ENCODE data around the gene DPP7.

Gene DPP7

DNA sequence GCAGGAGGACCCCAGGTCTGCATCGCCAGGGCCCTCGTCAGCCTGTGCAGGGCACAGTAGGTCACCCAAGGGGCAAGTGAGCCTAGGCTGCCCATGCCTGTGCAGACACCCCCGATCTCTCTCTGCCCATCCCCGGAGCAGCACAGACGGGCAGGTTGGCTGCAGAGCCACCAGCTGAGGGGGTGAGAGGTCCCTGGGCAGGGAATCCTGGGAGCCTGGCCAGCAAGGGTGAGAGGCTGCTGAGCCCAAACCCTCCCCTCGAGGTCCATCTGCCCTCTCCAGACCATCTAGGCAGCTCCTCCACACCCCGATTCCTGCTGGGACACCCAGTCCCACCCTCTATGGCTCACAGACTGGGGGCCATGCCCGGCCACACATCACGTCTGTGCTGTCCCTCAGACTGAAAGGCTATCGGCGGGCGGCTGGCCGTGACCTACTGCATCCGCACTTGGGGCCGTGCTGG is 2.8 kb upstream of the DPP7 start:
- CTCF ChIA-PET, result interaction anchor here (0.9 to 10.2 kb wide), 7 partner anchors 9 to 120 kb away, joined by 3 to 69 read pairs (median 5); partner anchors contain the start of genes CYSRT1 and RNF224
- no peaks in the 10 kb centered on the region for H3K9me3 ChIP-seq (ENCODE audit: control insufficient read depth, insufficient read depth, low read depth, low read length)
- H3K4me1 ChIP-seq (ENCODE audit: control insufficient read depth, insufficient read depth, low read length), result no peaks in the 10 kb centered on the region

DNA sequence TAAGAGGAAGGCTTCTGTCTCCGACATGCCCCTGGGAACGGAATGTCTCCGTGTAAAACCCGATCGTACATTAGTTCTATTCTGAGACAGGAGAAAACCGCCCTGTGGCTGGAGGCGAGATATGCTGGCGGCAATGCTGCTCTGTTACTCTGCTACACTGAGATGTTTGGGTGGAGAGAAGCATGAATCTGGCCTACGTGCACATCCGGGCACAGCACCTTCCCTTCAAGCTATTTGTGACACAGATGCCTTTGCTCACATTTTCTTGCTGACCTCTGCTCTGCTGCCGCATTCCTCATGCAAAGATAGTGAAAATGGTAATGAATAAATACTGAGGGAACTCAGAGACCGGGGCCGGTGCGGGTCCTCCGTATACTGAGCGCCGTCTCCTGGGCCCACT is 2.2 kb upstream of the DPP7 start:
- TF ChIP-seq GLIS1 (tag by site-specific recombination; IDR thresholded peaks at IDR 0.05), result no peak
- TF ChIP-seq KLF9 (tag by site-specific recombination; IDR thresholded peaks at IDR 0.05; ENCODE audit: low read depth), result no peak
- TF ChIP-seq, protein P1, sequence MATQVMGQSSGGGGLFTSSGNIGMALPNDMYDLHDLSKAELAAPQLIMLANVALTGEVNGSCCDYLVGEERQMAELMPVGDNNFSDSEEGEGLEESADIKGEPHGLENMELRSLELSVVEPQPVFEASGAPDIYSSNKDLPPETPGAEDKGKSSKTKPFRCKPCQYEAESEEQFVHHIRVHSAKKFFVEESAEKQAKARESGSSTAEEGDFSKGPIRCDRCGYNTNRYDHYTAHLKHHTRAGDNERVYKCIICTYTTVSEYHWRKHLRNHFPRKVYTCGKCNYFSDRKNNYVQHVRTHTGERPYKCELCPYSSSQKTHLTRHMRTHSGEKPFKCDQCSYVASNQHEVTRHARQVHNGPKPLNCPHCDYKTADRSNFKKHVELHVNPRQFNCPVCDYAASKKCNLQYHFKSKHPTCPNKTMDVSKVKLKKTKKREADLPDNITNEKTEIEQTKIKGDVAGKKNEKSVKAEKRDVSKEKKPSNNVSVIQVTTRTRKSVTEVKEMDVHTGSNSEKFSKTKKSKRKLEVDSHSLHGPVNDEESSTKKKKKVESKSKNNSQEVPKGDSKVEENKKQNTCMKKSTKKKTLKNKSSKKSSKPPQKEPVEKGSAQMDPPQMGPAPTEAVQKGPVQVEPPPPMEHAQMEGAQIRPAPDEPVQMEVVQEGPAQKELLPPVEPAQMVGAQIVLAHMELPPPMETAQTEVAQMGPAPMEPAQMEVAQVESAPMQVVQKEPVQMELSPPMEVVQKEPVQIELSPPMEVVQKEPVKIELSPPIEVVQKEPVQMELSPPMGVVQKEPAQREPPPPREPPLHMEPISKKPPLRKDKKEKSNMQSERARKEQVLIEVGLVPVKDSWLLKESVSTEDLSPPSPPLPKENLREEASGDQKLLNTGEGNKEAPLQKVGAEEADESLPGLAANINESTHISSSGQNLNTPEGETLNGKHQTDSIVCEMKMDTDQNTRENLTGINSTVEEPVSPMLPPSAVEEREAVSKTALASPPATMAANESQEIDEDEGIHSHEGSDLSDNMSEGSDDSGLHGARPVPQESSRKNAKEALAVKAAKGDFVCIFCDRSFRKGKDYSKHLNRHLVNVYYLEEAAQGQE (tag by site-specific recombination; IDR thresholded peaks at IDR 0.05), result no peak
- ChIA-PET POLR2A (interaction anchor here (0.6 to 2.0 kb wide), 2 partner anchors 30 to 223 kb away, joined by 3 to 6 read pairs; partner anchors contain the start of gene MAN1B1), CTCF (interaction anchor here (0.9 to 10.2 kb wide), 4 partner anchors 8 to 120 kb away, joined by 3 to 69 read pairs (median 4); partner anchors contain the start of genes CYSRT1 and RNF224)
- H3K4me3 ChIP-seq (ENCODE audit: low read depth, low read length), result no peak overlapping the region
- no peaks in the 10 kb centered on the region for H3K4me1 ChIP-seq (ENCODE audit: control insufficient read depth, insufficient read depth, low read length)
- no peaks in the 10 kb centered on the region; a peak in 1 of 3 replicates for H3K36me3 ChIP-seq (ENCODE audit: control insufficient read depth in 2 of 2, insufficient read depth in 1 of 2, low read length in 2 of 2)
- no peaks in the 10 kb centered on the region for H3K9me3 ChIP-seq (ENCODE audit: control insufficient read depth, insufficient read depth, low read depth, low read length)
- no peak overlapping the region for H3K27ac ChIP-seq (ENCODE audit: extremely low read depth, low read depth, low read length)

More for the DNA sequence above, 2.8 kb upstream of the DPP7 start:
- POLR2A ChIA-PET, result interaction anchor here (0.6 to 2.0 kb wide), 4 partner anchors 31 to 223 kb away, joined by 3 to 7 read pairs (median 4); partner anchors contain the start of genes MAN1B1 and TPRN
- TF ChIP-seq, protein P2, sequence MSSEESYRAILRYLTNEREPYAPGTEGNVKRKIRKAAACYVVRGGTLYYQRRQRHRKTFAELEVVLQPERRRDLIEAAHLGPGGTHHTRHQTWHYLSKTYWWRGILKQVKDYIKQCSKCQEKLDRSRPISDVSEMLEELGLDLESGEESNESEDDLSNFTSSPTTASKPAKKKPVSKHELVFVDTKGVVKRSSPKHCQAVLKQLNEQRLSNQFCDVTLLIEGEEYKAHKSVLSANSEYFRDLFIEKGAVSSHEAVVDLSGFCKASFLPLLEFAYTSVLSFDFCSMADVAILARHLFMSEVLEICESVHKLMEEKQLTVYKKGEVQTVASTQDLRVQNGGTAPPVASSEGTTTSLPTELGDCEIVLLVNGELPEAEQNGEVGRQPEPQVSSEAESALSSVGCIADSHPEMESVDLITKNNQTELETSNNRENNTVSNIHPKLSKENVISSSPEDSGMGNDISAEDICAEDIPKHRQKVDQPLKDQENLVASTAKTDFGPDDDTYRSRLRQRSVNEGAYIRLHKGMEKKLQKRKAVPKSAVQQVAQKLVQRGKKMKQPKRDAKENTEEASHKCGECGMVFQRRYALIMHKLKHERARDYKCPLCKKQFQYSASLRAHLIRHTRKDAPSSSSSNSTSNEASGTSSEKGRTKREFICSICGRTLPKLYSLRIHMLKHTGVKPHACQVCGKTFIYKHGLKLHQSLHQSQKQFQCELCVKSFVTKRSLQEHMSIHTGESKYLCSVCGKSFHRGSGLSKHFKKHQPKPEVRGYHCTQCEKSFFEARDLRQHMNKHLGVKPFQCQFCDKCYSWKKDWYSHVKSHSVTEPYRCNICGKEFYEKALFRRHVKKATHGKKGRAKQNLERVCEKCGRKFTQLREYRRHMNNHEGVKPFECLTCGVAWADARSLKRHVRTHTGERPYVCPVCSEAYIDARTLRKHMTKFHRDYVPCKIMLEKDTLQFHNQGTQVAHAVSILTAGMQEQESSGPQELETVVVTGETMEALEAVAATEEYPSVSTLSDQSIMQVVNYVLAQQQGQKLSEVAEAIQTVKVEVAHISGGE (tag by site-specific recombination; conservative IDR thresholded peaks at IDR 0.05; ENCODE audit: low read depth), result no peak
- TF ChIP-seq ZNF350 (tag by site-specific recombination; IDR thresholded peaks at IDR 0.05), result no peak
- no peak for TF ChIP-seq SP2 (tag by site-specific recombination; IDR thresholded peaks at IDR 0.05)
- no peak for TF ChIP-seq ZNF510 (tag by site-specific recombination; IDR thresholded peaks at IDR 0.05; ENCODE audit: insufficient replicate concordance)
- no peak for TF ChIP-seq MZF1 (tag by site-specific recombination; IDR thresholded peaks at IDR 0.05; ENCODE audit: borderline replicate concordance)
- TF ChIP-seq ZNF140 (tag by site-specific recombination; IDR thresholded peaks at IDR 0.05), result no peak
- TF ChIP-seq, protein P3, sequence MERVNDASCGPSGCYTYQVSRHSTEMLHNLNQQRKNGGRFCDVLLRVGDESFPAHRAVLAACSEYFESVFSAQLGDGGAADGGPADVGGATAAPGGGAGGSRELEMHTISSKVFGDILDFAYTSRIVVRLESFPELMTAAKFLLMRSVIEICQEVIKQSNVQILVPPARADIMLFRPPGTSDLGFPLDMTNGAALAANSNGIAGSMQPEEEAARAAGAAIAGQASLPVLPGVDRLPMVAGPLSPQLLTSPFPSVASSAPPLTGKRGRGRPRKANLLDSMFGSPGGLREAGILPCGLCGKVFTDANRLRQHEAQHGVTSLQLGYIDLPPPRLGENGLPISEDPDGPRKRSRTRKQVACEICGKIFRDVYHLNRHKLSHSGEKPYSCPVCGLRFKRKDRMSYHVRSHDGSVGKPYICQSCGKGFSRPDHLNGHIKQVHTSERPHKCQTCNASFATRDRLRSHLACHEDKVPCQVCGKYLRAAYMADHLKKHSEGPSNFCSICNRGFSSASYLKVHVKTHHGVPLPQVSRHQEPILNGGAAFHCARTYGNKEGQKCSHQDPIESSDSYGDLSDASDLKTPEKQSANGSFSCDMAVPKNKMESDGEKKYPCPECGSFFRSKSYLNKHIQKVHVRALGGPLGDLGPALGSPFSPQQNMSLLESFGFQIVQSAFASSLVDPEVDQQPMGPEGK (tag by site-specific recombination; IDR thresholded peaks at IDR 0.05), result no peak
- H3K4me3 ChIP-seq (ENCODE audit: low read depth, low read length), result no peak overlapping the region
- no peaks in the 10 kb centered on the region; a peak in 1 of 3 replicates for H3K36me3 ChIP-seq (ENCODE audit: control insufficient read depth in 2 of 2, insufficient read depth in 1 of 2, low read length in 2 of 2)
- no peak overlapping the region for H3K27ac ChIP-seq (ENCODE audit: extremely low read depth, low read depth, low read length)

DNA sequence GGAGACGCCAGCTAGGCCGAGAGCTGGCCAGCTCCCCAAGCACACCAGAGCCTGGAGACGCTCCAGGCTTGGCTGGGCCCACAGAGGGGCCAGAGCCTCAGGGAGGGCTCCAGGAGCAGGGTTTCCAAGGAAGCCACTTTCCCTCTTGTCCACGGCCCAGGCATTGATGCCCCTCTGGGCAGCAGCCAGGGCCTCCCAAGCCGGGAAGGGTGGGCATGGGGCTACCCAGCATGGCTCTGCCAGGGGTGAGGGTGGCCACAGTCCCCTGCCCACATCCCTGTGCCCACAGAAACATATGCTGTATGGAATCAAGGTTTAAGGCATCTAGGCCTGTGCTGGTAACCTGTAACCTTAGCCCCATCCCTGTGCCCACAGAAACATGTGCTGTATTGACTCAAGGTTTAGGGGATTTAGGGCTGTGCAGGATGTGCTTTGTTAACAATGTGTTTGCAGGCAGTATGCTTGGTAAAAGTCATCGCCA is 1.5 kb upstream of the DPP7 start:
- Histone ChIP-seq H3K9me3 (ENCODE audit: control insufficient read depth, insufficient read depth, low read depth, low read length) (no peaks in the 10 kb centered on the region), H3K4me1 (ENCODE audit: control insufficient read depth, insufficient read depth, low read length) (no peaks in the 10 kb centered on the region), H3K4me3 (ENCODE audit: low read depth, low read length) (no peak overlapping the region), H3K27ac (ENCODE audit: extremely low read depth, low read depth, low read length) (no peak overlapping the region), H3K36me3 (ENCODE audit: control insufficient read depth in 2 of 2, insufficient read depth in 1 of 2, low read length in 2 of 2) (no peaks in the 10 kb centered on the region; a peak in 1 of 3 replicates)
- ChIA-PET CTCF (interaction anchor here (0.9 to 10.2 kb wide), 4 partner anchors 7 to 121 kb away, joined by 3 to 69 read pairs (median 5); partner anchors contain the start of genes CYSRT1 and RNF224), POLR2A (interaction anchor here (1.3 to 2.0 kb wide), 2 partner anchors 29 to 124 kb away, joined by 6 read pairs; partner anchors contain the start of genes MAN1B1 and TUBB4B)
- TF ChIP-seq ZNF660 (tag by site-specific recombination; IDR thresholded peaks at IDR 0.05), result no peak
- no peak for TF ChIP-seq ZSCAN30 (tag by site-specific recombination; IDR thresholded peaks at IDR 0.05)
- no peak for TF ChIP-seq ZNF548 (tag by site-specific recombination; IDR thresholded peaks at IDR 0.05)
- no peak for TF ChIP-seq SETDB1 (IDR thresholded peaks at IDR 0.05; ENCODE audit: insufficient read length, low read length)
- TF ChIP-seq, protein P4, sequence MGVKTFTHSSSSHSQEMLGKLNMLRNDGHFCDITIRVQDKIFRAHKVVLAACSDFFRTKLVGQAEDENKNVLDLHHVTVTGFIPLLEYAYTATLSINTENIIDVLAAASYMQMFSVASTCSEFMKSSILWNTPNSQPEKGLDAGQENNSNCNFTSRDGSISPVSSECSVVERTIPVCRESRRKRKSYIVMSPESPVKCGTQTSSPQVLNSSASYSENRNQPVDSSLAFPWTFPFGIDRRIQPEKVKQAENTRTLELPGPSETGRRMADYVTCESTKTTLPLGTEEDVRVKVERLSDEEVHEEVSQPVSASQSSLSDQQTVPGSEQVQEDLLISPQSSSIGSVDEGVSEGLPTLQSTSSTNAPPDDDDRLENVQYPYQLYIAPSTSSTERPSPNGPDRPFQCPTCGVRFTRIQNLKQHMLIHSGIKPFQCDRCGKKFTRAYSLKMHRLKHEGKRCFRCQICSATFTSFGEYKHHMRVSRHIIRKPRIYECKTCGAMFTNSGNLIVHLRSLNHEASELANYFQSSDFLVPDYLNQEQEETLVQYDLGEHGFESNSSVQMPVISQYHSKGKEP (tag by site-specific recombination; IDR thresholded peaks at IDR 0.05), result no peak
- no peak for TF ChIP-seq ZNF37A (tag by site-specific recombination; IDR thresholded peaks at IDR 0.05)
